Liver (tissue), 3 donors: Measurements from ENCODE around the gene TYW1.
"Not testable (repeated sequence)": the region's sequence is repeated elsewhere in the genome, so short reads cannot be mapped to it uniquely, and the experiment has no call there.

ENCODE experiments used
- EGR1 ChIP-seq, 2 donors: IDR thresholded peaks; 2 replicates each; pipeline ENCODE4 v1.6.1; 2016 to 2018; ENCODE audit warnings: antibody characterized with exemption in 2 of 2, low read depth in 2 of 2
- FOXA1 ChIP-seq: IDR thresholded peaks from 2 replicates; pipeline ENCODE4 v1.6.1; 2016; ENCODE audit warnings: antibody characterized with exemption
- GABPA ChIP-seq, 2 donors: IDR thresholded peaks in 1 of 2; conservative IDR thresholded peaks in 1 of 2; 2 replicates each; pipeline ENCODE4 v1.6.1; 2016; ENCODE audit warnings: antibody characterized with exemption in 2 of 2, mild to moderate bottlenecking in 1 of 2, moderate library complexity in 1 of 2
- JUND ChIP-seq, 2 donors: IDR thresholded peaks; 2 replicates each; pipeline ENCODE4 v1.6.1; 2016; ENCODE audit warnings: antibody characterized with exemption in 2 of 2
- MAX ChIP-seq: IDR thresholded peaks from 2 replicates; pipeline ENCODE4 v1.6.1; 2016; ENCODE audit warnings: antibody characterized with exemption
- RAD21 ChIP-seq, 2 donors: IDR thresholded peaks; 2 replicates each; pipeline ENCODE4 v1.6.1; 2016; ENCODE audit warnings: antibody characterized with exemption in 2 of 2, mild to moderate bottlenecking in 2 of 2
- REST ChIP-seq: IDR thresholded peaks from 2 replicates; pipeline ENCODE4 v1.6.1; 2016; ENCODE audit warnings: antibody characterized with exemption, mild to moderate bottlenecking
- SP1 ChIP-seq: IDR thresholded peaks from 2 replicates; pipeline ENCODE4 v1.6.1; 2018; ENCODE audit warnings: antibody characterized with exemption, mild to moderate bottlenecking
- YY1 ChIP-seq: IDR thresholded peaks from 2 replicates; pipeline ENCODE4 v1.6.1; 2016; ENCODE audit warnings: antibody characterized with exemption, mild to moderate bottlenecking
- TF ChIP-seq, protein P1 (sequence below): IDR thresholded peaks from 2 replicates; pipeline ENCODE4 v1.6.1; 2016; ENCODE audit warnings: antibody characterized with exemption
- TF ChIP-seq, protein P2 (sequence below): fragments of 150-350 bp; IDR thresholded peaks from 2 replicates; pipeline ENCODE4 v1.5.1; 2017; ENCODE audit warnings: improper control_type of control experiment, low read depth, low read length; ENCODE audit not compliant: missing input control
- TF ChIP-seq, protein P3 (sequence below): IDR thresholded peaks from 2 replicates; pipeline ENCODE4 v1.6.1; 2016; ENCODE audit warnings: antibody characterized with exemption
- donor health status: healthy.
- donor health status: healthy.

DNA sequence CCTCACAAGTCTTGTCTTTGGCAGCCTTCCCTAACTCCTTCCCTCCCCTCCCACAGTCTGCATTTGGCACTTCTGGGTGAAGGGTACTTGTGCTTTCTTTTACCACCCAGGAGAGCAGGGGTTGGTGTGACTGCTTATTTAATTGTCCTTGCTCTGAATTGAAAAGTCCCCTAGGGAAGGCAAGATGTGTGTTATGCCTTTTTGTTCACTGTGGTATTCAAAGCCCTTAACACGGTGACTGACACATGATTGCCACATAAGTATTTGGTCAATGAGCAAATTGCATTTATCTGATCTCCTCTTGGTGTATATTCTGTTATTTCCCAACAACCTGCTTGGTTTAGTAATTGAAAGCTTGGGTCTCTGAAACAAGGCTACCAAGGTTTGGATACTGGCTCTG is 134.1 kb downstream of the TYW1 start:
- TF ChIP-seq, protein P1, sequence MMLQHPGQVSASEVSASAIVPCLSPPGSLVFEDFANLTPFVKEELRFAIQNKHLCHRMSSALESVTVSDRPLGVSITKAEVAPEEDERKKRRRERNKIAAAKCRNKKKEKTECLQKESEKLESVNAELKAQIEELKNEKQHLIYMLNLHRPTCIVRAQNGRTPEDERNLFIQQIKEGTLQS: not testable (repeated sequence)
- TF ChIP-seq, protein P2, sequence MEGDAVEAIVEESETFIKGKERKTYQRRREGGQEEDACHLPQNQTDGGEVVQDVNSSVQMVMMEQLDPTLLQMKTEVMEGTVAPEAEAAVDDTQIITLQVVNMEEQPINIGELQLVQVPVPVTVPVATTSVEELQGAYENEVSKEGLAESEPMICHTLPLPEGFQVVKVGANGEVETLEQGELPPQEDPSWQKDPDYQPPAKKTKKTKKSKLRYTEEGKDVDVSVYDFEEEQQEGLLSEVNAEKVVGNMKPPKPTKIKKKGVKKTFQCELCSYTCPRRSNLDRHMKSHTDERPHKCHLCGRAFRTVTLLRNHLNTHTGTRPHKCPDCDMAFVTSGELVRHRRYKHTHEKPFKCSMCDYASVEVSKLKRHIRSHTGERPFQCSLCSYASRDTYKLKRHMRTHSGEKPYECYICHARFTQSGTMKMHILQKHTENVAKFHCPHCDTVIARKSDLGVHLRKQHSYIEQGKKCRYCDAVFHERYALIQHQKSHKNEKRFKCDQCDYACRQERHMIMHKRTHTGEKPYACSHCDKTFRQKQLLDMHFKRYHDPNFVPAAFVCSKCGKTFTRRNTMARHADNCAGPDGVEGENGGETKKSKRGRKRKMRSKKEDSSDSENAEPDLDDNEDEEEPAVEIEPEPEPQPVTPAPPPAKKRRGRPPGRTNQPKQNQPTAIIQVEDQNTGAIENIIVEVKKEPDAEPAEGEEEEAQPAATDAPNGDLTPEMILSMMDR: not testable (repeated sequence)
- not testable (repeated sequence) for TF ChIP-seq MAX; EGR1 (IDR thresholded peaks at IDR 0.05; ENCODE audit: low read depth in 2 of 2); GABPA (IDR thresholded peaks at IDR 0.05 in 1 of 2, conservative IDR thresholded peaks at IDR 0.05 in 1 of 2); REST; YY1; RAD21 (IDR thresholded peaks at IDR 0.05); JUND (IDR thresholded peaks at IDR 0.05); SP1; FOXA1
- TF ChIP-seq, protein P3, sequence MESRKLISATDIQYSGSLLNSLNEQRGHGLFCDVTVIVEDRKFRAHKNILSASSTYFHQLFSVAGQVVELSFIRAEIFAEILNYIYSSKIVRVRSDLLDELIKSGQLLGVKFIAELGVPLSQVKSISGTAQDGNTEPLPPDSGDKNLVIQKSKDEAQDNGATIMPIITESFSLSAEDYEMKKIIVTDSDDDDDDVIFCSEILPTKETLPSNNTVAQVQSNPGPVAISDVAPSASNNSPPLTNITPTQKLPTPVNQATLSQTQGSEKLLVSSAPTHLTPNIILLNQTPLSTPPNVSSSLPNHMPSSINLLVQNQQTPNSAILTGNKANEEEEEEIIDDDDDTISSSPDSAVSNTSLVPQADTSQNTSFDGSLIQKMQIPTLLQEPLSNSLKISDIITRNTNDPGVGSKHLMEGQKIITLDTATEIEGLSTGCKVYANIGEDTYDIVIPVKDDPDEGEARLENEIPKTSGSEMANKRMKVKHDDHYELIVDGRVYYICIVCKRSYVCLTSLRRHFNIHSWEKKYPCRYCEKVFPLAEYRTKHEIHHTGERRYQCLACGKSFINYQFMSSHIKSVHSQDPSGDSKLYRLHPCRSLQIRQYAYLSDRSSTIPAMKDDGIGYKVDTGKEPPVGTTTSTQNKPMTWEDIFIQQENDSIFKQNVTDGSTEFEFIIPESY: not testable (repeated sequence)
